PC-3 (cell line): ENCODE measurements around the gene GPAM. TPM values are rescaled to one million over a fixed set of nuclear protein-coding genes. Genes with fewer than 3 reads are reported as not detected.
"Not testable (repeated sequence)": the region's sequence is repeated elsewhere in the genome, so short reads cannot be mapped to it uniquely, and the experiment has no call there.

Experiments used
- ATAC-seq: fragments of 200-7000 bp; cut with Tn5 transposase; 2 replicates; pipeline ENCODE4 v1.9.1; 2020; ENCODE audit warnings: mild to moderate bottlenecking, moderate library complexity
- BruUV-seq: library from RNA; stranded (reverse); fragments of 400-500 nt; replicated peaks from 2 replicates; lab custom pipeline; 2021; lab: Mats Ljungman, UMichigan
- CTCF ChIA-PET: fragments of 300-600 bp; sonication (Branson Sonifier 250); formaldehyde crosslinking; loops from one replicate; lab custom pipeline; 2022; ENCODE audit warnings: antibody characterized with exemption; lab: Charles Lee
- POLR2A ChIA-PET: fragments of 300-600 bp; sonication (Branson Sonifier 250); formaldehyde crosslinking; loops from one replicate; lab custom pipeline; 2022; ENCODE audit warnings: antibody characterized with exemption; ENCODE audit not compliant: unreplicated experiment; lab: Charles Lee
- DNase-seq: peaks from one replicate; pipeline ENCODE4 v3.0.0-alpha.2; 2015
- H2AFZ ChIP-seq: fragments of 300-600 bp; sonication (generic); 2 replicates; pipeline ENCODE4 v1.6.0; 2016; ENCODE audit warnings: antibody characterized with exemption, low read length
- H3F3A ChIP-seq: fragments of 300-600 bp; sonication (generic); one replicate; pipeline ENCODE4 v1.6.0; 2017; ENCODE audit warnings: antibody characterized with exemption, low read length, control low read depth, mild to moderate bottlenecking; ENCODE audit not compliant: unreplicated experiment
- H3K27ac ChIP-seq: fragments of 300-600 bp; sonication (generic); 2 replicates; pipeline ENCODE4 v1.5.1; 2016; ENCODE audit warnings: mild to moderate bottlenecking, low read length
- H3K27me3 ChIP-seq: fragments of 300-600 bp; sonication (generic); 2 replicates; pipeline ENCODE4 v1.6.1; 2016; ENCODE audit warnings: low read length, mixed read lengths
- H3K36me3 ChIP-seq: fragments of 300-600 bp; sonication (generic); 2 replicates; pipeline ENCODE4 v1.6.1; 2016; ENCODE audit warnings: low read depth, mixed run types, low read length, mixed read lengths
- H3K4me1 ChIP-seq: fragments of 300-600 bp; sonication (generic); 2 replicates; pipeline ENCODE4 v1.5.1; 2016; ENCODE audit warnings: low read length; ENCODE audit not compliant: insufficient read depth
- H3K4me2 ChIP-seq: fragments of 300-600 bp; sonication (generic); 2 replicates; pipeline ENCODE4 v1.6.0; 2016; ENCODE audit warnings: low read length
- H3K4me3 ChIP-seq: fragments of 300-600 bp; sonication (generic); 2 replicates; pipeline ENCODE4 v1.5.1; 2016; ENCODE audit warnings: mild to moderate bottlenecking, low read length, mixed read lengths
- H3K79me2 ChIP-seq: fragments of 300-600 bp; sonication (generic); 2 replicates; pipeline ENCODE4 v1.6.1; 2017; ENCODE audit warnings: low read length, mixed read lengths
- H3K9ac ChIP-seq: fragments of 300-600 bp; sonication (generic); 2 replicates; pipeline ENCODE4 v1.6.0; 2016; ENCODE audit warnings: mild to moderate bottlenecking, low read length
- H3K9me2 ChIP-seq: fragments of 300-600 bp; sonication (generic); replicated peaks from 2 replicates; pipeline ENCODE4 v1.6.1; 2016; ENCODE audit warnings: mixed run types, low read length, mixed read lengths
- H3K9me3 ChIP-seq: fragments of 300-600 bp; sonication (generic); 2 replicates; pipeline ENCODE4 v1.6.1; 2016; ENCODE audit warnings: low read length, mixed read lengths
- H4K20me1 ChIP-seq: fragments of 300-600 bp; sonication (generic); 2 replicates; pipeline ENCODE4 v1.6.1; 2016; ENCODE audit warnings: low read length, mixed read lengths
- CTCF ChIP-seq: fragments of 300-600 bp; sonication (generic); conservative IDR thresholded peaks from 2 replicates; pipeline ENCODE4 v1.5.1; 2017; ENCODE audit warnings: antibody characterized with exemption, low read depth, mild to moderate bottlenecking, low read length
- EZH2 ChIP-seq: fragments of 300-600 bp; sonication (generic); IDR thresholded peaks from one replicate; pipeline ENCODE4 v1.6.1; 2017; ENCODE audit warnings: antibody characterized with exemption, mild to moderate bottlenecking, low read length; ENCODE audit not compliant: unreplicated experiment
- EZH2phosphoT487 ChIP-seq: fragments of 300-600 bp; sonication (generic); IDR thresholded peaks from 2 replicates; pipeline ENCODE4 v1.6.1; 2018; ENCODE audit warnings: mild to moderate bottlenecking, antibody characterized with exemption, low read length, borderline replicate concordance
- intact Hi-C: fragments of 100-400 bp; cut with micrococcal nuclease; formaldehyde crosslinking; loops from 2 replicates; pipeline ENCODE4 v1.9.0; 2023
- total RNA-seq: library from RNA; depleted of rRNA; stranded (reverse); fragments of >200 nt; gene quantifications from 2 replicates; pipeline ENCODE4 v1.2.3, GENCODE V29; 2014

Gene GPAM
- total RNA-seq, 1 experiment from 2014 or later = 6.2 TPM

GRCh38 chr10:112229901-112230300, 46.3 kb upstream of the GPAM start:
- Histone ChIP-seq H3K4me1 (0 out of 2 replicates have a peak, but pooled peaks cover 4% of the 10 kb centered on the region), H3K9ac (no peak overlapping the region), H3K79me2 (no peaks in the 10 kb centered on the region), H3K27ac (no peak overlapping the region), H3K9me2 (no peaks in the 10 kb centered on the region), H2AFZ (no peak overlapping the region), H3K4me2 (no peak overlapping the region), H3F3A (no peaks in the 10 kb centered on the region), H4K20me1 (no peaks in the 10 kb centered on the region), H3K36me3 (no peaks in the 10 kb centered on the region), H3K27me3 (no peaks in the 10 kb centered on the region), H3K4me3 (no peak overlapping the region), H3K9me3 (no peaks in the 10 kb centered on the region)
- DNase-seq (no peak), ATAC-seq (no peak)
- no TSS peak for BruUV-seq
- TF ChIP-seq CTCF = no peak
- no peak for TF ChIP-seq EZH2phosphoT487
- no peak for TF ChIP-seq EZH2
- intact Hi-C loops = no loop called here
- ChIA-PET POLR2A (no interaction called here), CTCF (no interaction called here)

- H2AFZ ChIP-seq = no peak overlapping the region
- TF ChIP-seq EZH2phosphoT487 (no peak), EZH2 (no peak), CTCF (no peak)
- no peaks in the 10 kb centered on the region for H3F3A ChIP-seq
- H4K20me1 ChIP-seq = no peaks in the 10 kb centered on the region
- no peaks in the 10 kb centered on the region for H3K27me3 ChIP-seq
- ATAC-seq (no peak), DNase-seq (peak; percentile 25)
- no TSS peak for BruUV-seq
- CTCF ChIA-PET = no interaction called here
- H3K9me3 ChIP-seq = no peaks in the 10 kb centered on the region
- POLR2A ChIA-PET = no interaction called here
- H3K4me2 ChIP-seq = no peak overlapping the region
- no peaks in the 10 kb centered on the region for H3K79me2 ChIP-seq
- intact Hi-C loops = no loop called here
- no peak overlapping the region for H3K4me3 ChIP-seq
- H3K9ac ChIP-seq = no peak overlapping the region
- H3K36me3 ChIP-seq = no peaks in the 10 kb centered on the region
- 0 out of 2 replicates have a peak, but pooled peaks cover 4% of the 10 kb centered on the region for H3K4me1 ChIP-seq
- no peak overlapping the region for H3K27ac ChIP-seq
- H3K9me2 ChIP-seq = no peaks in the 10 kb centered on the region
Measured at GRCh38 chr10:112229096-112229495, 45.5 kb upstream of the GPAM start.

DNA sequence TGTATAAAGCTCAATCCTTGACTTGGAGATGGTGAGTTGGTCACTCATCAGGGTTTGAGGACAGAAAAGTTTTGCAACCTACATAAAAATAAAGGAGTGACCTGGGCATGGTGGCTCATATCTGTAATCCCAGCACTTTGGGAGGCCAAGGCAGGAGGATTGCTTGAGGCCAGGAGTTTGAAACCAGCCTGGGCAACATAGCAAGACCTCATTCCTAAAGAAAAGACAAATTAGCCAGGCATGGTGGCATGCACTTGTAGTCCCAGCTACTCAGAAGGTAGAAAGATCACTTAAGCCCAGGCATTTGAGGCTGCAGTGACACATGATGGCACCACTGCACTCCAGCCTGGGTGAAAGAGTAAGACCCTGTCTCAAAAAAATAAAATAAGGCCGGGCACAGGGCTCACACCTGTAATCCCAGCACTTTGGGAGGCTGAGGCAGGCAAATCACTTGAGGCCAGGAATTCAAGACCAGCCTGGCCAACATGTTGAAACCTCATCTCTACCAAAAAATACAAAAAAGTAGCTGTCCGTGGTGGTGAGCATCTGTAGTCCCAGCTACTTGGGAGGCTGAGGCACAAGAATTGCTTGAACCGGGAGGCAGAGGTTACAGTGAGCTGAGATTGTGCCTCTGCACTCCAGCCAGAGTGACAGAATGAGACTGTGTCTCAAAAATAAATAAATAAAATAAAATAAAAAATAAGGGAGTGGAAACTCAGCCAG, 45.0 kb upstream of the GPAM start:
- POLR2A ChIA-PET, H4K20me1 ChIP-seq, H3F3A ChIP-seq, H3K4me1 ChIP-seq, H3K4me3 ChIP-seq, H3K9me3 ChIP-seq, CTCF ChIA-PET, H3K27ac ChIP-seq, DNase-seq, H2AFZ ChIP-seq, H3K27me3 ChIP-seq, H3K36me3 ChIP-seq, H3K9ac ChIP-seq, BruUV-seq, H3K79me2 ChIP-seq, H3K4me2 ChIP-seq, H3K9me2 ChIP-seq, ATAC-seq, intact Hi-C loops: not testable (repeated sequence)
